Measurements from ENCODE around the gene MAMLD1.

The MAMLD1 gene

DNA sequence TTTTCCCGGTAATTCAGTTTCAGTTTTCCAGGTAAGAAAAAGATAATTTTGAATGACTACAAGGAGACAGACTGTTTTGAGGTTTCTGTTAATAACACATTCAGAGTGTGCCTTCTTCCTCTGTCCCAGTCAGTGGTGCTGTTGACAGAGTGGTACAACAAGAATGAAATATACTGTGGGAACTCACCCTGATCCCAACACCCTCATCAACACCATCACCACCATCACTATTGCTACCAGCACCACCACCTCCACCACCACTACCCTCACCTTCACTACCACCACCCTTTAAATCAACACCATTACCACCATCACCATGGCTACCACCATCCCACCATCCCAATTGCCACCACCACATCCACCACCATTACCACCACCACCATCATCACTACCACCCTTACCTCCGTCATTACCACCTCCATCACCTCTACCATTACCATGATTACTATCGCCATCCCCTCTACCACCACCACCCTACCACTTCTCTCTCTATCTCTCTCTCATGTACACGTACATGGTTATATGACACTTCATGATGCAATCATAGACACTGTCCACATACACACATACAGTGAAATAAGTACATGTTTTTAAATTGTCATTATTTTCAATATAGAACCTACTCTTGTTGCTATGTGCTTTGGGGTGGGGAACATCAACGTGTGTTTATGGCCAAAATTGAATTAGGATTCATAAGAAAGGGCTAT lies 91.5 kb downstream of the MAMLD1 start:
- TF ChIP-seq, protein P1, sequence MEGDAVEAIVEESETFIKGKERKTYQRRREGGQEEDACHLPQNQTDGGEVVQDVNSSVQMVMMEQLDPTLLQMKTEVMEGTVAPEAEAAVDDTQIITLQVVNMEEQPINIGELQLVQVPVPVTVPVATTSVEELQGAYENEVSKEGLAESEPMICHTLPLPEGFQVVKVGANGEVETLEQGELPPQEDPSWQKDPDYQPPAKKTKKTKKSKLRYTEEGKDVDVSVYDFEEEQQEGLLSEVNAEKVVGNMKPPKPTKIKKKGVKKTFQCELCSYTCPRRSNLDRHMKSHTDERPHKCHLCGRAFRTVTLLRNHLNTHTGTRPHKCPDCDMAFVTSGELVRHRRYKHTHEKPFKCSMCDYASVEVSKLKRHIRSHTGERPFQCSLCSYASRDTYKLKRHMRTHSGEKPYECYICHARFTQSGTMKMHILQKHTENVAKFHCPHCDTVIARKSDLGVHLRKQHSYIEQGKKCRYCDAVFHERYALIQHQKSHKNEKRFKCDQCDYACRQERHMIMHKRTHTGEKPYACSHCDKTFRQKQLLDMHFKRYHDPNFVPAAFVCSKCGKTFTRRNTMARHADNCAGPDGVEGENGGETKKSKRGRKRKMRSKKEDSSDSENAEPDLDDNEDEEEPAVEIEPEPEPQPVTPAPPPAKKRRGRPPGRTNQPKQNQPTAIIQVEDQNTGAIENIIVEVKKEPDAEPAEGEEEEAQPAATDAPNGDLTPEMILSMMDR (IDR thresholded peaks at IDR 0.05; ENCODE audit: insufficient read depth, low read depth, low read length, missing control alignments): no peak
- H3K4me3 ChIP-seq (ENCODE audit: low read length): no peak overlapping the region

GRCh38 chrX:150455215-150455608 lies 92.1 kb downstream of the MAMLD1 start:
- H3K4me3 ChIP-seq (ENCODE audit: low read length): no peak overlapping the region
- TF ChIP-seq, protein P1 (IDR thresholded peaks at IDR 0.05; ENCODE audit: insufficient read depth, low read depth, low read length, missing control alignments): no peak
- DNase-seq (ENCODE audit: low read depth): no peak

More for the DNA sequence above, 91.5 kb downstream of the MAMLD1 start:
- DNase-seq (ENCODE audit: low read depth): no peak

DNA sequence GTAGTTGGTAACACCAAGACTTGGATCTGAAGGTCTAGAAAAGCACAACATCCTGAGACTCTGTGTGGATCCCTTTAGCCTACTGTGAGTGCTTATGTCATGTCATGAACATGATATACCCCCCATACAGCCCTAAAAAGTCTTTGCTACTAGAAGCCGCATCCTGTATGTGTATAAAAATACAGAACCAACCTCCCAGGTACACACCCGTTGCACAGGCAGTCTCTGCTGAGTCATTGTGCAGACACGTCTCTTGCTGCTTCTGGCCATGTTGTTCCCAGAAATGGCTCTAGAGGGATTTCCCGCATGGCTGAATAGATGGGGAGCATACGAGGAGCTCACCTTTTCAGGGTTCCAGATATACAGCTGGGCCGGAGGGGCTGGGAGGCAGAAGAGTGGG lies 93.3 kb downstream of the MAMLD1 start:
- no peak overlapping the region for H3K4me3 ChIP-seq (ENCODE audit: low read length)
- TF ChIP-seq, protein P1 (IDR thresholded peaks at IDR 0.05; ENCODE audit: insufficient read depth, low read depth, low read length, missing control alignments): peak; percentile 35
- peak; percentile 66 for DNase-seq (ENCODE audit: low read depth)

GRCh38 chrX:150456941-150457340 lies 93.8 kb downstream of the MAMLD1 start:
- no peak for DNase-seq (ENCODE audit: low read depth)

DNA sequence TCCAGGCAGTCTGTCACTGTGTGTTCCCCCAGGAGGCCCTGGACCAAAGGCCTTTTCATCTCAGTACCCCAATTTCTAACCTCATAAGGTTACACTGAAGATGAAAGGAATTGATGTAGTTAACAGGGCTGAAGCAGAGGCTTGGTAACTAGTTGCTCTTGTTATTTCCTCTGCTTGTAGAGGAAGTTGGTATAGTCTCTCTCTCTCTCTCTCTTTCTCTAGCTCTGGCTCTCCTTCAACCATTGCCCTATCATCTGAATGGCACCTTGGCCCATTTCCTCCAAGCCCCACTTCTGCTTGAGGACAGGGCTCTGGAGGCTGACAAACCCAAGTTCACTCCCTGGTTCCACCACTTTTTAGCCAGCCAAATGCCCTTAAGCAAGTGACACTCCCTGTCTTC lies 96.1 kb downstream of the MAMLD1 start:
- H3K4me3 ChIP-seq (ENCODE audit: low read length): no peak overlapping the region
- peak; percentile 26 for DNase-seq (ENCODE audit: low read depth)
- TF ChIP-seq, protein P1 (IDR thresholded peaks at IDR 0.05; ENCODE audit: insufficient read depth, low read depth, low read length, missing control alignments): no peak

More at GRCh38 chrX:150456941-150457340, 93.8 kb downstream of the MAMLD1 start:
- no peak overlapping the region for H3K4me3 ChIP-seq (ENCODE audit: low read length)
- TF ChIP-seq, protein P1 (IDR thresholded peaks at IDR 0.05; ENCODE audit: insufficient read depth, low read depth, low read length, missing control alignments): no peak

GRCh38 chrX:150460063-150460462 lies 96.9 kb downstream of the MAMLD1 start:
- TF ChIP-seq, protein P1 (IDR thresholded peaks at IDR 0.05; ENCODE audit: insufficient read depth, low read depth, low read length, missing control alignments): no peak
- H3K4me3 ChIP-seq (ENCODE audit: low read length): no peak overlapping the region
- DNase-seq (ENCODE audit: low read depth): no peak

DNA sequence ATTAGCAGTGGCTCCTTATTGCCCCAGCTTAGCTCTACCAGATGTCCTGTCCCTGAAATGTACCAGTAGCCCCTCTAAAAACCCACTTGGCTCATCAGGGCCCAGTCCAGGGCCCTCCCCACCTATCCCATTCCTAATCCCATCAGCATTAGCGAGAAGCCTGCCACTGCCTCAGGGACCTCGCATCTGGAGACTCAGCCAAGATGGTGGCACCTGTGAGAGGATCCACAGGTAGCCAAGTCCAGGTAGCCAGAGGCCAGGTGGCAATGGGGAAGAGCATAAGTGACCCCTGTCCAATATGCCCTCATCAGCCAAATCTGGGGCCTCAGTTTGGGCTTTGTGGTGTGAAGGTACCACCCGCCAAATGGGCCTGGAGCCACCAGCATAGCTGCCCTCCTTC lies 97.7 kb downstream of the MAMLD1 start:
- DNase-seq (ENCODE audit: low read depth): no peak
- TF ChIP-seq, protein P1 (IDR thresholded peaks at IDR 0.05; ENCODE audit: insufficient read depth, low read depth, low read length, missing control alignments): no peak
- no peak overlapping the region for H3K4me3 ChIP-seq (ENCODE audit: low read length)

Data from epithelial cell of esophagus (primary cell).